Anterior cingulate cortex (tissue), 58 donors: ENCODE measurements around the gene EPN2.
"Not testable (repeated sequence)": the region's sequence is repeated elsewhere in the genome, so short reads cannot be mapped to it uniquely, and the experiment has no call there.

Experiments used
- DNase-seq, 58 donors: peaks; one replicate each; lab custom pipeline; 2025; lab: John Stamatoyannopoulos, UW

Gene EPN2

GRCh38 chr17:19263641-19264051, 26.5 kb downstream of the EPN2 start:
- DNase-seq = peak in 1 of 58 donors; percentile 34

GRCh38 chr17:19264268-19264667, 27.1 kb downstream of the EPN2 start:
- DNase-seq = no peak

- peak in 24 of 58 donors; percentile 18 to 65 (median 44) for DNase-seq
Observed at GRCh38 chr17:19264681-19265080, 27.5 kb downstream of the EPN2 start.

- no peak for DNase-seq
Observed at GRCh38 chr17:19265755-19266154, 28.6 kb downstream of the EPN2 start.

- DNase-seq = no peak
Observed at GRCh38 chr17:19268611-19269010, 31.4 kb downstream of the EPN2 start.

GRCh38 chr17:19269106-19269505, 31.9 kb downstream of the EPN2 start:
- DNase-seq = no peak

- DNase-seq = no peak
Observed at GRCh38 chr17:19269641-19270040, 32.5 kb downstream of the EPN2 start.

- no peak for DNase-seq
Observed at GRCh38 chr17:19270347-19270703, 33.2 kb downstream of the EPN2 start.

GRCh38 chr17:19270704-19271611, 33.8 kb downstream of the EPN2 start:
- DNase-seq = no peak

- DNase-seq = peak in 10 of 58 donors; percentile 27 to 61 (median 48)
Observed at GRCh38 chr17:19271780-19272357, 34.7 kb downstream of the EPN2 start.

GRCh38 chr17:19273731-19274130, 36.6 kb downstream of the EPN2 start:
- no peak for DNase-seq

GRCh38 chr17:19274893-19275292, 37.7 kb downstream of the EPN2 start:
- no peak for DNase-seq

- DNase-seq = no peak
Observed at GRCh38 chr17:19275457-19276127, 38.4 kb downstream of the EPN2 start.

- not testable (repeated sequence) for DNase-seq
Observed at GRCh38 chr17:19278284-19278683, 41.1 kb downstream of the EPN2 start.

GRCh38 chr17:19278729-19279128, 41.6 kb downstream of the EPN2 start:
- no peak for DNase-seq

- no peak for DNase-seq
Observed at GRCh38 chr17:19281161-19281560, 44.0 kb downstream of the EPN2 start.

GRCh38 chr17:19284005-19284959, 47.1 kb downstream of the EPN2 start:
- DNase-seq = no peak

- DNase-seq = no peak
Observed at GRCh38 chr17:19285213-19285900, 48.2 kb downstream of the EPN2 start.

- DNase-seq = peak in 1 of 58 donors; percentile 34
Observed at GRCh38 chr17:19286751-19287341, 49.7 kb downstream of the EPN2 start.
